ENCODE data around the gene SLCO2B1. TPM values are rescaled to one million over a fixed set of nuclear protein-coding genes. Genes with fewer than 3 reads are reported as not detected.

SLCO2B1 gene
- total RNA-seq, 1 donor from 2014 or later: 0.54 TPM

DNA sequence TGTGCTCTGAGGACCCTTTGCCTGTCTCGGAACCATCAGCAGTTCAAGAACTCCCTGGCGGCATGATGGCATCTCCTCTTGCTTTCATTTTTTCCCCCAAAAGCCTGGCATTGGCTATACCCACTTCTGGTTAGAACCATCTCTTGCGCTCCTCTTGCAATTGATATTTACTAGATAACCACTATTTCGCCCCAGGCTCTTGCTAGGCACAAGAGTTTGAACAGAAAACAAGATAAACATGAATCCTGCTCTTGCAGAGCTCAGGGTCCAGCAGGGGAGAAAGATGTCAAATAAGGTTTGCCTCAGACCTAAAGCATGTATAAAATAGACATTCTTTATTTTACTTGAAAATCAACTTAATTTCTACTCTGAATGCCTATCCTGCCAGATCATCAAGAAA, 33.1 kb downstream of the SLCO2B1 start:
- Mint-ChIP-seq H3K27ac (ENCODE audit: unreplicated experiment) (no peak overlapping the region), H3K9me3 (ENCODE audit: unreplicated experiment) (no peaks in the 10 kb centered on the region), H3K27me3 (ENCODE audit: unreplicated experiment) (peaks cover 35% of the 10 kb centered on the region), H3K36me3 (ENCODE audit: unreplicated experiment) (no peaks in the 10 kb centered on the region), H3K4me1 (ENCODE audit: unreplicated experiment) (no peaks in the 10 kb centered on the region), H3K4me3 (ENCODE audit: unreplicated experiment) (no peak overlapping the region)
- no peak for DNase-seq (ENCODE audit: extremely low spot score, unreplicated experiment)
- TF ChIP-seq, protein P1, sequence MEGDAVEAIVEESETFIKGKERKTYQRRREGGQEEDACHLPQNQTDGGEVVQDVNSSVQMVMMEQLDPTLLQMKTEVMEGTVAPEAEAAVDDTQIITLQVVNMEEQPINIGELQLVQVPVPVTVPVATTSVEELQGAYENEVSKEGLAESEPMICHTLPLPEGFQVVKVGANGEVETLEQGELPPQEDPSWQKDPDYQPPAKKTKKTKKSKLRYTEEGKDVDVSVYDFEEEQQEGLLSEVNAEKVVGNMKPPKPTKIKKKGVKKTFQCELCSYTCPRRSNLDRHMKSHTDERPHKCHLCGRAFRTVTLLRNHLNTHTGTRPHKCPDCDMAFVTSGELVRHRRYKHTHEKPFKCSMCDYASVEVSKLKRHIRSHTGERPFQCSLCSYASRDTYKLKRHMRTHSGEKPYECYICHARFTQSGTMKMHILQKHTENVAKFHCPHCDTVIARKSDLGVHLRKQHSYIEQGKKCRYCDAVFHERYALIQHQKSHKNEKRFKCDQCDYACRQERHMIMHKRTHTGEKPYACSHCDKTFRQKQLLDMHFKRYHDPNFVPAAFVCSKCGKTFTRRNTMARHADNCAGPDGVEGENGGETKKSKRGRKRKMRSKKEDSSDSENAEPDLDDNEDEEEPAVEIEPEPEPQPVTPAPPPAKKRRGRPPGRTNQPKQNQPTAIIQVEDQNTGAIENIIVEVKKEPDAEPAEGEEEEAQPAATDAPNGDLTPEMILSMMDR (IDR thresholded peaks at IDR 0.05): no peak

GRCh38 chr11:75184757-75185425, 34.0 kb downstream of the SLCO2B1 start:
- H3K27me3 Mint-ChIP-seq (ENCODE audit: unreplicated experiment): peaks cover 35% of the 10 kb centered on the region
- H3K4me1 Mint-ChIP-seq (ENCODE audit: unreplicated experiment): no peaks in the 10 kb centered on the region
- no peaks in the 10 kb centered on the region for H3K9me3 Mint-ChIP-seq (ENCODE audit: unreplicated experiment)
- H3K36me3 Mint-ChIP-seq (ENCODE audit: unreplicated experiment): no peaks in the 10 kb centered on the region
- no peak for DNase-seq (ENCODE audit: extremely low spot score, unreplicated experiment)
- H3K4me3 Mint-ChIP-seq (ENCODE audit: unreplicated experiment): no peak overlapping the region
- TF ChIP-seq, protein P1 (IDR thresholded peaks at IDR 0.05): no peak
- no peak overlapping the region for H3K27ac Mint-ChIP-seq (ENCODE audit: unreplicated experiment)

- DNase-seq (ENCODE audit: extremely low spot score, unreplicated experiment): no peak
- Mint-ChIP-seq H3K27me3 (ENCODE audit: unreplicated experiment) (peaks cover 29% of the 10 kb centered on the region), H3K27ac (ENCODE audit: unreplicated experiment) (no peak overlapping the region), H3K4me1 (ENCODE audit: unreplicated experiment) (no peaks in the 10 kb centered on the region), H3K36me3 (ENCODE audit: unreplicated experiment) (no peaks in the 10 kb centered on the region), H3K4me3 (ENCODE audit: unreplicated experiment) (no peak overlapping the region), H3K9me3 (ENCODE audit: unreplicated experiment) (no peaks in the 10 kb centered on the region)
- TF ChIP-seq, protein P1 (IDR thresholded peaks at IDR 0.05): no peak
These were observed 35.0 kb downstream of the SLCO2B1 start for GRCh38 chr11:75185866-75186265.

DNA sequence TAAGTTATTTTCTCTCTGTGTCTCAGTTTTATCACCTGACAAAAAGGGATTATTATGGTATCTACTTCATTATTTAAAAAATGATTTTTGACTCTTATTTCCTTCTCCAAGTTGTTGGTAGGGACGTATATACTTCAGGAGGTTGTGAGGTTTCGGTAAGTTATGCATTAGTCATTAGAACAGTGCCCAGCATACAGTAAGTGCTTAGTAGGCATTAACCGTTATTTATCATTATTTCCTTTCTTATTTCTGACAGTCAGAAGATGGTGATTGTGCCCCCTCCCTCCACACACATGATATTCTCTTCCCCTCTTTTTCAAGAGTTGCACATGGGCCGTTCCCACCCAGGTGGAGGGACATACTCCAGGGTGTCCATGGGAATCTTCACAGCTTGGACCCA, 36.1 kb downstream of the SLCO2B1 start:
- Mint-ChIP-seq H3K4me3 (ENCODE audit: unreplicated experiment) (no peak overlapping the region), H3K4me1 (ENCODE audit: unreplicated experiment) (no peaks in the 10 kb centered on the region), H3K36me3 (ENCODE audit: unreplicated experiment) (no peaks in the 10 kb centered on the region), H3K9me3 (ENCODE audit: unreplicated experiment) (no peaks in the 10 kb centered on the region), H3K27me3 (ENCODE audit: unreplicated experiment) (peaks cover 22% of the 10 kb centered on the region), H3K27ac (ENCODE audit: unreplicated experiment) (no peak overlapping the region)
- TF ChIP-seq, protein P1 (IDR thresholded peaks at IDR 0.05): no peak
- no peak for DNase-seq (ENCODE audit: extremely low spot score, unreplicated experiment)

DNA sequence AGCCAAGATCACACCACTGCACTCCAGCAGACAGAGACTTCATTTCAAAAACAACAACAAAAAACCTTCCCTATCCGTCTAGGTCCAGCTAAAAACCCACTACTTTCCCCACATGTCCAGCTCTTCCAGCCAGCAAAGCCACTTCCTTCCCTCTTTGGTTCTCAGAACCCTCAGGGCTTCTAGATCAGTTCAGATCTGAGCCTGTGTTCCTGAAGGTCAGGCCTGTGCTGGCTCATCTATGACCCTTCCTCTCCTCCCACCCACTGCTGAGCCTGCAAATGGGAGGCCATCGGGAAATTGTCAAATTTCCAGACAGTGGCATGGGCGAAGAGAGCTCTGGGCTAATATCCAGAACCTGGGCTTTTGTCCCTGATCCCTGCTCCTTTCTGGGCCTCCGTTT, 37.8 kb downstream of the SLCO2B1 start:
- peaks cover 21% of the 10 kb centered on the region for H3K27me3 Mint-ChIP-seq (ENCODE audit: unreplicated experiment)
- no peak overlapping the region for H3K4me3 Mint-ChIP-seq (ENCODE audit: unreplicated experiment)
- no peaks in the 10 kb centered on the region for H3K4me1 Mint-ChIP-seq (ENCODE audit: unreplicated experiment)
- DNase-seq (ENCODE audit: extremely low spot score, unreplicated experiment): no peak
- H3K36me3 Mint-ChIP-seq (ENCODE audit: unreplicated experiment): no peaks in the 10 kb centered on the region
- H3K27ac Mint-ChIP-seq (ENCODE audit: unreplicated experiment): no peak overlapping the region
- no peaks in the 10 kb centered on the region for H3K9me3 Mint-ChIP-seq (ENCODE audit: unreplicated experiment)
- TF ChIP-seq, protein P1 (IDR thresholded peaks at IDR 0.05): no peak
